A673 (cell line): Measurements from ENCODE around the gene AGBL3. TPM values are rescaled to one million over a fixed set of nuclear protein-coding genes. Genes with fewer than 3 reads are reported as not detected.

Experiments
- BruUV-seq: library from RNA; stranded (reverse); fragments of 400-500 nt; replicated peaks from 2 replicates; lab custom pipeline; 2021; lab: Mats Ljungman, UMichigan
- CTCF ChIA-PET: fragments of 300-600 bp; sonication (Branson Sonifier 250); formaldehyde crosslinking; loops from one replicate; lab custom pipeline; 2022; ENCODE audit warnings: antibody characterized with exemption; lab: Charles Lee
- POLR2A ChIA-PET: fragments of 300-600 bp; sonication (Branson Sonifier 250); formaldehyde crosslinking; loops from one replicate; lab custom pipeline; 2022; ENCODE audit warnings: antibody characterized with exemption; ENCODE audit not compliant: low non-redundant PET; lab: Charles Lee
- DNase-seq: peaks from one replicate; pipeline ENCODE4 v3.0.0-alpha.2; 2015; ENCODE audit warnings: low spot score
- H3K27ac ChIP-seq: fragments of 200-600 bp; sonication (generic); 2 replicates; pipeline ENCODE4 v1.5.1; 2016; ENCODE audit warnings: mixed run types, low read depth, mild to moderate bottlenecking, mixed read lengths, antibody characterized with exemption, low read length; ENCODE audit not compliant: poor library complexity, severe bottlenecking
- H3K27me3 ChIP-seq: fragments of 200-600 bp; sonication (generic); replicated peaks from 2 replicates; pipeline ENCODE4 v1.6.1; 2017; ENCODE audit warnings: mixed run types, low read depth, mild to moderate bottlenecking, mixed read lengths, antibody characterized with exemption, low read length; ENCODE audit not compliant: insufficient read depth, poor library complexity
- H3K36me3 ChIP-seq: fragments of 200-600 bp; sonication (generic); 2 replicates; pipeline ENCODE4 v1.6.1; 2016; ENCODE audit warnings: mixed run types, mild to moderate bottlenecking, mixed read lengths, antibody characterized with exemption, low read length; ENCODE audit not compliant: insufficient read depth, poor library complexity, severe bottlenecking
- H3K4me1 ChIP-seq: fragments of 200-600 bp; sonication (generic); 2 replicates; pipeline ENCODE4 v1.6.1; 2017; ENCODE audit warnings: mixed run types, mild to moderate bottlenecking, mixed read lengths, antibody characterized with exemption, low read length; ENCODE audit not compliant: insufficient read depth, poor library complexity, severe bottlenecking
- H3K4me3 ChIP-seq: fragments of 200-600 bp; sonication (generic); 2 replicates; pipeline ENCODE4 v1.5.1; 2016; ENCODE audit warnings: low read depth, mixed run types, mild to moderate bottlenecking, mixed read lengths, low read length; ENCODE audit not compliant: poor library complexity, severe bottlenecking
- H3K9me3 ChIP-seq: fragments of 200-600 bp; sonication (generic); 2 replicates; pipeline ENCODE4 v1.6.1; 2016; ENCODE audit warnings: mixed run types, low read depth, mild to moderate bottlenecking, mixed read lengths, antibody characterized with exemption, low read length; ENCODE audit not compliant: poor library complexity, severe bottlenecking
- EZH2 ChIP-seq: fragments of 200-600 bp; sonication (generic); IDR thresholded peaks from 2 replicates; pipeline ENCODE4 v1.6.1; 2017; ENCODE audit warnings: borderline replicate concordance, low read depth, mild to moderate bottlenecking, mixed read lengths, antibody characterized with exemption, low read length; ENCODE audit not compliant: poor library complexity, severe bottlenecking
- intact Hi-C: fragments of 100-400 bp; cut with micrococcal nuclease; formaldehyde crosslinking; loops from one replicate; pipeline ENCODE4 v1.10.0; 2022; ENCODE audit not compliant: unreplicated experiment
- total RNA-seq: library from RNA; stranded (reverse); gene quantifications from 2 replicates; pipeline ENCODE4 v1.2.3, GENCODE V29; 2021
- TF ChIP-seq, protein P1 (sequence below): fragments of 300-800, 200-600 bp; sonication (generic); conservative IDR thresholded peaks from 2 replicates; pipeline ENCODE4 v1.5.1; 2017; ENCODE audit warnings: low read depth, mild to moderate bottlenecking, antibody characterized with exemption, low read length, moderate library complexity, mixed read lengths

Gene AGBL3
- total RNA-seq, 1 experiment from 2014 or later: 2.9 TPM

DNA sequence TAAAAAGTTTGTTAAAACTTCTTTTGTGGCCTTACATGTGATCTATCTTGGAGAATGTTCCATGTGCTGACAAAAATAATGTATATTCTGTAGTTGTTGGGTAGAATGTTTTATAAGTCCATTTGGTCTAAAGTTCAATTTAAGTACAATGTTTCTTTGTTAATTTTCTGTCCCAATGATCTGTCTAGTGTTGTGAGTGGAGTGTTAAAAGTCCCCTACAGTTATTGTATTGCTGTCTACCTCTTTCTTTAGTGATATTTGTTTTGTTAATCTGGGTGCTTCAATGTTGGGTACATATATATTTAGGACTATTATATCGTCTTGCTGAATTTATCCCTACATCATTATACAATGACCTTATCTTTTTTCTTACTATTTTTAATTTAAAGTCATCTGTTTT is 168.4 kb downstream of the AGBL3 start:
- intact Hi-C loops: no loop called here
- Histone ChIP-seq H3K27ac (no peak overlapping the region), H3K4me1 (no peaks in the 10 kb centered on the region), H3K9me3 (peaks cover 31% of the 10 kb centered on the region), H3K27me3 (no peaks in the 10 kb centered on the region), H3K36me3 (no peaks in the 10 kb centered on the region), H3K4me3 (no peak overlapping the region)
- no peak for TF ChIP-seq EZH2
- TF ChIP-seq, protein P1, sequence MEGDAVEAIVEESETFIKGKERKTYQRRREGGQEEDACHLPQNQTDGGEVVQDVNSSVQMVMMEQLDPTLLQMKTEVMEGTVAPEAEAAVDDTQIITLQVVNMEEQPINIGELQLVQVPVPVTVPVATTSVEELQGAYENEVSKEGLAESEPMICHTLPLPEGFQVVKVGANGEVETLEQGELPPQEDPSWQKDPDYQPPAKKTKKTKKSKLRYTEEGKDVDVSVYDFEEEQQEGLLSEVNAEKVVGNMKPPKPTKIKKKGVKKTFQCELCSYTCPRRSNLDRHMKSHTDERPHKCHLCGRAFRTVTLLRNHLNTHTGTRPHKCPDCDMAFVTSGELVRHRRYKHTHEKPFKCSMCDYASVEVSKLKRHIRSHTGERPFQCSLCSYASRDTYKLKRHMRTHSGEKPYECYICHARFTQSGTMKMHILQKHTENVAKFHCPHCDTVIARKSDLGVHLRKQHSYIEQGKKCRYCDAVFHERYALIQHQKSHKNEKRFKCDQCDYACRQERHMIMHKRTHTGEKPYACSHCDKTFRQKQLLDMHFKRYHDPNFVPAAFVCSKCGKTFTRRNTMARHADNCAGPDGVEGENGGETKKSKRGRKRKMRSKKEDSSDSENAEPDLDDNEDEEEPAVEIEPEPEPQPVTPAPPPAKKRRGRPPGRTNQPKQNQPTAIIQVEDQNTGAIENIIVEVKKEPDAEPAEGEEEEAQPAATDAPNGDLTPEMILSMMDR: no peak
- BruUV-seq: no TSS peak
- CTCF ChIA-PET: no interaction called here
- POLR2A ChIA-PET: no interaction called here
- no peak for DNase-seq

DNA sequence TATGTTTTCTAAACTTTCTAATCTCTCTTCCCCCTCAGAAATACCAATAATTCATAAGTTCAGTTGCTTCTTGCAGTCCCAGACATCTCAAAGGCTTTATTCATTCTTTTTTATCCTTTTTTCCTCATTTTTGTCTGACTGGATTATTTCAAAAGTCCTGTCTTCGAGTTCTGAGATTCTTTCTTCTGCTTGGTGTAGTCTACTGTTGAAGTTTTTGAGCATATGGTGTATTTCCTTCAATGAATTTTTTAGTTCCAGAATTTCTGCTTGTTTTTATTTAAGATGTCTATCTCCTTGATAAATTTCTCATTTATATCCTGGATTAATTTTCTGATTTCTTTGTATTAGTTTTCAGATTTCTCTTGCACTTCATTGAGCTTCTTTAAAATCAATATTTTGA is 170.0 kb downstream of the AGBL3 start:
- ChIA-PET POLR2A (no interaction called here), CTCF (interaction anchor here (0.6 kb wide), 1 partner anchor 959 kb away, joined by 3 read pairs; no protein-coding TSS in a partner anchor)
- peaks cover 6% of the 10 kb centered on the region for H3K4me1 ChIP-seq
- intact Hi-C loops: no loop called here
- TF ChIP-seq EZH2: no peak
- TF ChIP-seq, protein P1: no peak
- H3K4me3 ChIP-seq: no peak overlapping the region
- H3K36me3 ChIP-seq: no peaks in the 10 kb centered on the region
- H3K27me3 ChIP-seq: no peaks in the 10 kb centered on the region
- no peak overlapping the region for H3K27ac ChIP-seq
- no TSS peak for BruUV-seq
- H3K9me3 ChIP-seq: peaks cover 31% of the 10 kb centered on the region
- no peak for DNase-seq

DNA sequence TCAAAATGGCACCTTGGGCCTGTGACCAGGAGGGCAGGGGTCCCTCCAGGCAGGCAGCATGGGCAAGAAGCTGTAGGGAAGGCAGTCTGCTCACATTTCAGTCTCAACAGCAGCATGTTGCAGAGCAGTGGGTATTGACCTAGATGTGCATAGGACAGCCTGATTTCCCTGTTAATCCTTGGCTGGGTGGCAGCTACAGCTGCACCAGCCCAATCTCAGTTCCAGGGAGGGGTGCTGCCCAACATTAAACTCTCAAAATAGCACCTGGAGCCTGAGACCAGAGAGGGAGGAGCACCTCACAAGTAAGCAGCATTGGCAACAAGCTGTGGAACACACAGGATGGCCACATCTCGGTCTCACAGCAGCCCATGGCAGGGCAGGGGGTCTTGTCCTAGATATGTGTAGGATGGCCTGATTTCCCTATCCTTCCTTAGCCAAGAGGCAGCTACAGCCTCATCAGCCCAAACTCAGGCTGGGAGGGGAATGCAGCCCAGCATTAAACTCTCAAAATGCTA is 171.9 kb downstream of the AGBL3 start:
- CTCF ChIA-PET: no interaction called here
- peaks cover 8% of the 10 kb centered on the region for H3K4me1 ChIP-seq
- BruUV-seq: no TSS peak
- TF ChIP-seq EZH2: no peak
- TF ChIP-seq, protein P1: no peak
- intact Hi-C loops: no loop called here
- POLR2A ChIA-PET: no interaction called here
- no peaks in the 10 kb centered on the region for H3K27me3 ChIP-seq
- no peak for DNase-seq
- H3K27ac ChIP-seq: no peak overlapping the region
- no peaks in the 10 kb centered on the region for H3K36me3 ChIP-seq
- H3K4me3 ChIP-seq: no peak overlapping the region
- H3K9me3 ChIP-seq: peaks cover 35% of the 10 kb centered on the region
